Measurements from ENCODE around the gene SLC7A5.

- no peak for TF ChIP-seq CTCF (IDR thresholded peaks at IDR 0.05 in 4 of 5, conservative IDR thresholded peaks at IDR 0.05 in 1 of 5)
- no peak for TF ChIP-seq POLR2A (IDR thresholded peaks at IDR 0.05)
These were observed 39.7 kb downstream of the SLC7A5 start for GRCh38 chr16:87829622-87829980.
